Measurements from ENCODE around the gene SART3.
"Not testable (repeated sequence)": the region's sequence is repeated elsewhere in the genome, so short reads cannot be mapped to it uniquely, and the experiment has no call there.

DNA sequence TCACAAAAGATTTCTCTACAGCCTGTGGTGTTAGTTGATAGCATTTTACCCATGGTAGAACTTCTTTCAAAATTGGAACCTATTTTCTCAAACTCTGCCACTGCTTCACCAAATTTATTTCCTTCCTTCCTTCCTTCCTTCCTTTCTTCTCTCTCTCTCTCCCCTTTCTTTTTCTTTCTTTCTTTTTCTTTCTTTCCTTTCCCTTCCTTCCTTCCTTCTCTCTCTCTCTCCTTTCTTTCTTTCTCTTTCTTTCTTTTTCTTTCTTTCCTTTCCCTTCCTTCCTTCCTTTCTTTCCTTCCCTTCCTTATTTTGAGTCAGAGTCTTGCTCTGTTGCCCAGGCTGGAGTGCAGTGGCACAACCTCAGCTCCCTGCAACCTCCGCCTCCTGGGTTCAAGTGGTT, 13.3 kb upstream of the SART3 start:
- TF ChIP-seq, protein P1, sequence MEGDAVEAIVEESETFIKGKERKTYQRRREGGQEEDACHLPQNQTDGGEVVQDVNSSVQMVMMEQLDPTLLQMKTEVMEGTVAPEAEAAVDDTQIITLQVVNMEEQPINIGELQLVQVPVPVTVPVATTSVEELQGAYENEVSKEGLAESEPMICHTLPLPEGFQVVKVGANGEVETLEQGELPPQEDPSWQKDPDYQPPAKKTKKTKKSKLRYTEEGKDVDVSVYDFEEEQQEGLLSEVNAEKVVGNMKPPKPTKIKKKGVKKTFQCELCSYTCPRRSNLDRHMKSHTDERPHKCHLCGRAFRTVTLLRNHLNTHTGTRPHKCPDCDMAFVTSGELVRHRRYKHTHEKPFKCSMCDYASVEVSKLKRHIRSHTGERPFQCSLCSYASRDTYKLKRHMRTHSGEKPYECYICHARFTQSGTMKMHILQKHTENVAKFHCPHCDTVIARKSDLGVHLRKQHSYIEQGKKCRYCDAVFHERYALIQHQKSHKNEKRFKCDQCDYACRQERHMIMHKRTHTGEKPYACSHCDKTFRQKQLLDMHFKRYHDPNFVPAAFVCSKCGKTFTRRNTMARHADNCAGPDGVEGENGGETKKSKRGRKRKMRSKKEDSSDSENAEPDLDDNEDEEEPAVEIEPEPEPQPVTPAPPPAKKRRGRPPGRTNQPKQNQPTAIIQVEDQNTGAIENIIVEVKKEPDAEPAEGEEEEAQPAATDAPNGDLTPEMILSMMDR (IDR thresholded peaks at IDR 0.05), result not testable (repeated sequence)
- TF ChIP-seq POLR2AphosphoS5 (IDR thresholded peaks at IDR 0.05), result not testable (repeated sequence)
